ENCODE data around the gene SGMS1.

The SGMS1 gene

GRCh38 chr10:50416881-50417280, 206.9 kb downstream of the SGMS1 start:
- no peak for DNase-seq

GRCh38 chr10:50416181-50416824, 207.5 kb downstream of the SGMS1 start:
- DNase-seq, result no peak

GRCh38 chr10:50415292-50415691, 208.5 kb downstream of the SGMS1 start:
- no peak for DNase-seq

GRCh38 chr10:50410066-50410811, 213.5 kb downstream of the SGMS1 start:
- DNase-seq, result no peak

GRCh38 chr10:50407076-50407801, 216.5 kb downstream of the SGMS1 start:
- no peak for DNase-seq

- DNase-seq, result no peak
Measured at GRCh38 chr10:50406457-50407070, 217.2 kb downstream of the SGMS1 start.

- no peak for DNase-seq
Measured at GRCh38 chr10:50405723-50406122, 218.0 kb downstream of the SGMS1 start.

- no peak for DNase-seq
Measured at GRCh38 chr10:50404021-50404773, 219.6 kb downstream of the SGMS1 start.

GRCh38 chr10:50403074-50403473, 220.7 kb downstream of the SGMS1 start:
- no peak for DNase-seq

- no peak for DNase-seq
Measured at GRCh38 chr10:50402466-50402865, 221.3 kb downstream of the SGMS1 start.

- DNase-seq, result no peak
Measured at GRCh38 chr10:50400694-50401093, 223.1 kb downstream of the SGMS1 start.

GRCh38 chr10:50398823-50399222, 224.9 kb downstream of the SGMS1 start:
- DNase-seq, result no peak

GRCh38 chr10:50398381-50398780, 225.4 kb downstream of the SGMS1 start:
- DNase-seq, result no peak

GRCh38 chr10:50397312-50398140, 226.2 kb downstream of the SGMS1 start:
- no peak for DNase-seq

GRCh38 chr10:50396491-50397311, 227.1 kb downstream of the SGMS1 start:
- no peak for DNase-seq

GRCh38 chr10:50395851-50396250, 227.9 kb downstream of the SGMS1 start:
- no peak for DNase-seq

GRCh38 chr10:50395271-50395670, 228.5 kb downstream of the SGMS1 start:
- peak; percentile 40 for DNase-seq

- no peak for DNase-seq
Measured at GRCh38 chr10:50394832-50395231, 228.9 kb downstream of the SGMS1 start.

- no peak for DNase-seq
Measured at GRCh38 chr10:50393784-50394467, 229.8 kb downstream of the SGMS1 start.

Measured in CD4-positive, alpha-beta T cell treated with Interferon gamma for 1 hour (primary cell).